Measurements from ENCODE around the gene PRKD2.

Gene PRKD2

DNA sequence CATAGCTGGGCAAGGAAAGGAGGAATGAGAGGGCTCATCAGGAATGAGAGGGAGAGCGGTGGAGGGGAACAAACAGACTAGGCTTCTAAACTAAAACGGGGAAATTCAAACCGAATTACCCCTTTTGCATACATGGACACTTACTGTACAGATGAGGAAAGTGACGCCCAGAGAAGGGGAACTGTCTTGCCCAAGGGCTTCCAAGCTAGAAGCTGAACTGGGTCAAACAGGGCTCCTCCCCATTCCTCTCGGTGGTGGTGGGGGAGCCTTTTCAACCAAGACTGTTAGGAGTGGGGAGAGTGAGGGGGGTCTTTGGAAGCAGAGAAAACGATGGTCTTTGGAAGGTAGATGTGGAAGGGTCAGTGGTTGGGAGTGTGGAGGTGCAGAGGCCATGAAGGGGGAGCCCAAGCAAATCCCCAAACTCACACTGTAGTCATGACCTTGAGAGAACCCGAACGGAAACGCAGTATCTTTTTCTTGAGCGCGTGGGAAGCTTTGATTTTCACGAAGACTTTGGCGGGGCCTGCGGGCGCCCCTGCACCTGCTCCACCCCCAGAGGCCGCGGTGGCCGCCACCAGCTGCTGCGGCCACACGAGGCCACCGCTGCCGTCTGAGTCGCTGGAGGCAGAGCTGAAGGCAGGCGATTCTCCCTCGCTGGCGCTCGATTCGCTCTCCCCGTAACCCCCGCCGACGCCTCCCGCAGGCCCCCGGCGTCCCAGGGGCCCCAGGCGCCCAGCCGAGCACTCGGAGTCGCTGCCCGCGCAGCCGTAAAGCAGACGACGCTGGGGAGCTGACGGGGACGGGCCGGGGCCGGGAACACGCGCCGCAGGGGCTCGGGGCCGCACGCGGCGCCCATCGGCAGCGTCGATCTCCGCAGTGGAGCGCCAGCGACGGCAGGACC, 68.6 kb downstream of the PRKD2 start:
- Histone ChIP-seq H3K36me3 (ENCODE audit: control insufficient read depth, insufficient read depth, low read length) (no peaks in the 10 kb centered on the region), H3K9me3 (ENCODE audit: control insufficient read depth, insufficient read depth, low read length) (no peaks in the 10 kb centered on the region), H3K4me3 (ENCODE audit: low read depth, low read length) (peak overlapping the region; percentile 18), H3K9ac (ENCODE audit: low read depth, low read length) (no peak overlapping the region), H3K4me1 (ENCODE audit: control insufficient read depth, insufficient read depth, low read length) (peaks cover 6% of the 10 kb centered on the region), H3K27me3 (ENCODE audit: control insufficient read depth, insufficient read depth, low read length) (peaks cover 39% of the 10 kb centered on the region)

DNA sequence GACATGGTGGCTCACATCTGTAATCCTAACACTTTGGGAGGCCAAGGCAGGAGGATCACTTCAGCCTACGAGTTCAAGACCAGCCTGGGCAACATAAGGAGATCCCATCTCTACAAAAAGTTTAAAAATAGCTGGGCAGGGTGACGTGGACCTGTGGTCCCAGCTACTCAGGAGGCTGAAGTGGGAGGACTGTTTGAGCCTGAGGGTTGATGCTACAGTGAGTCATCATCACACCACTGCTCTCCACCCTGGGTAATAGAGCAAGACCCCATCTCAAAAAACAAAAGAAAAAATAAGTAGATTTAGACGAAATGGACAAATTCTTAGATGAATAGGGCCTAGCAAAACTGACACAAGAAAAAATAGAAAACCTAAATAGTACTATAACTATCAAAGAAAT, 70.5 kb downstream of the PRKD2 start:
- no peaks in the 10 kb centered on the region for H3K36me3 ChIP-seq (ENCODE audit: control insufficient read depth, insufficient read depth, low read length)
- peaks cover 44% of the 10 kb centered on the region for H3K27me3 ChIP-seq (ENCODE audit: control insufficient read depth, insufficient read depth, low read length)
- H3K4me1 ChIP-seq (ENCODE audit: control insufficient read depth, insufficient read depth, low read length): peaks cover 6% of the 10 kb centered on the region
- no peak overlapping the region for H3K9ac ChIP-seq (ENCODE audit: low read depth, low read length)
- H3K9me3 ChIP-seq (ENCODE audit: control insufficient read depth, insufficient read depth, low read length): no peaks in the 10 kb centered on the region
- no peak overlapping the region for H3K4me3 ChIP-seq (ENCODE audit: low read depth, low read length)

DNA sequence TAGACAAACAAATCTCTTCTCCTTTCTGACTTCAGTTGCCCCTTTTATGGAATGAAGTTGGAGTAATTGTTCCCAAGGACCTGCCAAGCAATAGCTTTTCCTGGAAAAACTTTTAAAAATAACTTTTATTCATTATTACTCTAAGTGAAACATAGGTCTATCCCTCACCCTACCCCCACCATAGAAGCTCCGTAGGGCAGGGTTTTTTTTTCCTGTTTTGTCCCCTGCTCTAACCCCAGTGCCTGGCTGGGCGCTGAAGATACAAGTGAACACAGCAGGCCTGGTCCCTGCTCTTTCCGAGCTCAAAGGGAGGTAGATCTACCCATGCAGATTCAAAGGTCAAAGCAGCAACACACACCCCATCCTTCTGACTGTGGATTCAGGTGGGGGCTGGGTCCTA, 72.2 kb downstream of the PRKD2 start:
- Histone ChIP-seq H3K9ac (ENCODE audit: low read depth, low read length) (no peak overlapping the region), H3K9me3 (ENCODE audit: control insufficient read depth, insufficient read depth, low read length) (no peaks in the 10 kb centered on the region), H3K4me1 (ENCODE audit: control insufficient read depth, insufficient read depth, low read length) (peaks cover 8% of the 10 kb centered on the region), H3K36me3 (ENCODE audit: control insufficient read depth, insufficient read depth, low read length) (no peaks in the 10 kb centered on the region), H3K27me3 (ENCODE audit: control insufficient read depth, insufficient read depth, low read length) (peaks cover 50% of the 10 kb centered on the region), H3K4me3 (ENCODE audit: low read depth, low read length) (no peak overlapping the region)

DNA sequence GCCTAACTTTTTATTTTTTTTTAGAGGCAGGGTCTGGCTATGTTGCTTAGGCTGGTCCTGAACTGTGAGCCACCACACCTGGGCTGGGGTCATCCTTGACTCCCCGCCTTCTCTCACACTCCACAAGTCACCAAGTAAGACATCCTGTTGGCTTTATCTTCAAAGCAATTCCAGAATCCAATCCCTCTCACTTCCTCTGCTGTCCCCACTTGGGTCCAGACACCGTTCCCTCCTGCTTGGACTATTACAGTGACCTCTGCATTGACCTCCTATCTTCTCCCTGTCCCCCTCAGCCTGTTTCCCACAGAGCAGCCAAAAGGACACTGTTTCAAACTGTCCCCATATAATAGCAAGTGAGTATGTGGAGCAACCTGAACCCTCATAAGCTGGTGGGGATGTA, 76.3 kb downstream of the PRKD2 start:
- Histone ChIP-seq H3K27me3 (ENCODE audit: control insufficient read depth, insufficient read depth, low read length) (peaks cover 47% of the 10 kb centered on the region), H3K36me3 (ENCODE audit: control insufficient read depth, insufficient read depth, low read length) (no peaks in the 10 kb centered on the region), H3K9me3 (ENCODE audit: control insufficient read depth, insufficient read depth, low read length) (no peaks in the 10 kb centered on the region), H3K4me1 (ENCODE audit: control insufficient read depth, insufficient read depth, low read length) (peaks cover 10% of the 10 kb centered on the region), H3K4me3 (ENCODE audit: low read depth, low read length) (no peak overlapping the region), H3K9ac (ENCODE audit: low read depth, low read length) (no peak overlapping the region)

DNA sequence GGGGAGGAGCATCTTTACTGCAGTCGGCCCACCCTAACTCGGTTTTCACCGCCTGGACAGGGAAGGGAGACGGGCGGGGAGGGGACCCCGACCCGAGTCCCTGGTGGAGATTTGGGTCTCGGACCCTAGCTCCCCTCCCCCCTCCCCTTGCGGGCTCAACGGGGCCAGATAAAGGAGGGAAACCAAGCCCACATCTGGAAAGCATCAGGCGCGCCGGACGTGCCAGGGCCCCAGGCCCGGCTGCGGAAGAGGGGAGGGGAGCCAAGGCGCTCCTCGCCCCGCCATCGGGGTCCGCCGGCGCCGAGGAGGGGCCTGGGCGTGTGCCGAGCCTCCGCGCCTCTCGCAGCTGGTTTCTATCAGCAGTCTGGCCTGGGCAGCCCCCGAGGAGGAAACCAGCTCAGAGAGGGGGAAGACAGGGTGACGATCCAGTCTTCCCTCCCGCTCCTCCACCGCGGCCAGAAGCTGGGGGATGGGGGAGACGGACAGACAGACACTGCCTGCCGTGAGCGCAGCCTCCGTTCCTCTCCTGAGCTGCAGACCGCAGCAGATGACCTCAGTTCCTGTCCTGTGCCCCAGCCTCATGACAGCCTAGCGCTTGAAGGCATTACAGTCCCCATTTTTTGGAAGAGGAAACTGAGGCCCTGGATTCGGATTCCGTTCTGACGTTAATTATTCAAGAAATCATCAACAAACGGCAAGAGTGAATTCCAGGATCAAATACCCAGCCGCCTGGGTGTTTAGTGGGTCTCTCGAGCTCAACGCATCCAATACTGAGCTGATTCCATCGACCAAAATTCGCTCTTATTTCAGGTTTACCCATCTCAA, 77.3 kb downstream of the PRKD2 start:
- Histone ChIP-seq H3K4me3 (ENCODE audit: low read depth, low read length) (peak overlapping the region; percentile 92), H3K36me3 (ENCODE audit: control insufficient read depth, insufficient read depth, low read length) (no peaks in the 10 kb centered on the region), H3K9ac (ENCODE audit: low read depth, low read length) (no peak overlapping the region), H3K4me1 (ENCODE audit: control insufficient read depth, insufficient read depth, low read length) (peaks cover 8% of the 10 kb centered on the region), H3K9me3 (ENCODE audit: control insufficient read depth, insufficient read depth, low read length) (no peaks in the 10 kb centered on the region), H3K27me3 (ENCODE audit: control insufficient read depth, insufficient read depth, low read length) (peaks cover 51% of the 10 kb centered on the region)

DNA sequence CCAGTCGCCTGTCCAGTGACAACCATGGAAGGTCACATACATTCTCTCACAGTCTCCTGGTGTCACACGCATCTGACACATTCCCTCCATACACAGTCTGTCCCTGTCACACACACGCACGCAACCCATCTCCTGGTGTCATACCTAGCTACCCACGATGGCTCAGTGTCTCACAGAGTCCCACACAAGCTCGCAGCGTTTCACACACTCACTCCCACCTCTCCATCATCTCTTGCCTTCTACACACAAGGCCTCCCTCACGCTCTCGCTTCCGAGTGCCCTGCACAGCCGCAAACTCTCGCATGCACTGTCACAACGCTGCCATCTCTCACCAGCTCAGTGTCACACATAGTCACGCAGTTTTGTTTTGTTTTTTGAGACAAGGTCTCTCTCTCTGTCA, 79.7 kb downstream of the PRKD2 start:
- Histone ChIP-seq H3K4me1 (ENCODE audit: control insufficient read depth, insufficient read depth, low read length) (peaks cover 13% of the 10 kb centered on the region), H3K9me3 (ENCODE audit: control insufficient read depth, insufficient read depth, low read length) (no peaks in the 10 kb centered on the region), H3K36me3 (ENCODE audit: control insufficient read depth, insufficient read depth, low read length) (no peaks in the 10 kb centered on the region), H3K9ac (ENCODE audit: low read depth, low read length) (no peak overlapping the region), H3K27me3 (ENCODE audit: control insufficient read depth, insufficient read depth, low read length) (peaks cover 66% of the 10 kb centered on the region), H3K4me3 (ENCODE audit: low read depth, low read length) (no peak overlapping the region)

DNA sequence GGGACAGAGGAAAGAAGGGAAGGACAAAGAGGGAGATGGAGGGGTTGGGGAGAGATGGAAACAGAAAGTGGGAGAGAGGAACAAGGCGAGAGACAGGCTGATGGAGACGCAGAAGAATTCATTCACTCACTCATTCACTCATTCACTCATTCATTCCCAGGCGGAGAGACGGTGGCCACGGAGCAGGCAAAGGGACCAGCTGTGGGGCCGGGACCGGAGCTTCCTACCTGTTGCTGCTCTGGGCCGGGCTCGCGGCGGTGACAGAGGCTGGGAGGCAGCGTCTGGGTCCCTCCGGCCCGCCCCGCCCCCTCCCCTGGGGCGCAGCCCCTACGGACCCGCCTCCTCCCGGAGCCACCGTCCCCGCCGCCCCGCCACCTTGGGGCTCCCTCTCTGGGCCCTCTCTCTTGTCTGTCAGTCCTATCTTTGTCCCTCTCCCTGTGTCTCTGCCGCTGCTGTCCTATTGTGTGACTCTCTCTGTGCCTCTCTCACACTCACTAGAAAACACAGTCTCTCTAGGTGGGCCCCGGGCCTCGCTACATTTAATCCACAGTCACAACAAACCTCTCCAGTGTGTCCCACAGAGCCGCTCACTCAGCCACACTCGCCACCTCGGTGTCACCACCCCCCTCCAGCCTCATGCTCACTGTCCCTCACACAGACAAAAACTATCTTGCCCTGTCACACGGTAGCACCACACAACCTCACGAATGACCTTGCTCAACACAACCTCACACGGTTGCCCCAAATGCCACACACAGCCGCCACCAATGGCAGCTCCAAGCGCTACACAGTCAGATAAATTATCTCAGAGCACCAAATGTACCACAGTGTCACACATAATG, 80.8 kb downstream of the PRKD2 start, which contains the start of gene GNG8:
TSS of gene GNG8 (minus strand) at position 283 of the 842 bp plus-strand sequence. CDS start 1,520 bp downstream, outside the sequence.
- H3K4me1 ChIP-seq (ENCODE audit: control insufficient read depth, insufficient read depth, low read length): peaks cover 13% of the 10 kb centered on the region

DNA sequence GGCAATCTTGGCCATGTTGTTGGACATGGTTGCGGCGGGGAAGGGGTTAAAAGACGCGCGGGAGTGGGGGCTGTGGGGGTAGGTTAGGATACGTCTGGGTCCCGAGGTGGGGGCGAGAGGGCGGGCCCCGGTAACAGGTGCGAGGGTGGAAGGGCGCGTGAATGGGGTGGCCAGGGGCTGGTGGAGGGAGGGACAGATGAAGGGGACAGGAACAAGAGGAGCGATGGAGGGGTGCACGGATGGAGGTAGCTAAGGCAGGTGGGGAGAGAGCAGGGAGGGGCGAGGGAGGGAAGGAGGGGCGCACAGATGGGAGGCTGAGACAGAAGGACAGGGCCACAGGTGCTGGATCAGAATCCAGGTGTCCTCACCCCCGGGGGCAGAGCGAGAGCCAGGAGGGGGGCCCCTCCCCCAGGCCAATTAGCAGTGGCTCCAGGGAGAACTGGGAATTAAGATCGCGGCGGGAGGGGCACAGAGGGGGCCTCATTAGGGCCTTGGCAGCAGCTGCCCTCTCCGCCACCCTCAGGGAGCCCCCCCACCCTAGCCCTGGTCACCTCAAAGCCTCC, 82.2 kb downstream of the PRKD2 start:
- no peaks in the 10 kb centered on the region for H3K36me3 ChIP-seq (ENCODE audit: control insufficient read depth, insufficient read depth, low read length)
- peak overlapping the region; percentile 61 for H3K4me3 ChIP-seq (ENCODE audit: low read depth, low read length)
- H3K4me1 ChIP-seq (ENCODE audit: control insufficient read depth, insufficient read depth, low read length): peaks cover 17% of the 10 kb centered on the region
- H3K27me3 ChIP-seq (ENCODE audit: control insufficient read depth, insufficient read depth, low read length): peaks cover 51% of the 10 kb centered on the region
- no peaks in the 10 kb centered on the region for H3K9me3 ChIP-seq (ENCODE audit: control insufficient read depth, insufficient read depth, low read length)
- no peak overlapping the region for H3K9ac ChIP-seq (ENCODE audit: low read depth, low read length)

More for the DNA sequence above, 80.8 kb downstream of the PRKD2 start, which contains the start of gene GNG8:
- H3K27me3 ChIP-seq (ENCODE audit: control insufficient read depth, insufficient read depth, low read length): peaks cover 62% of the 10 kb centered on the region
- H3K9ac ChIP-seq (ENCODE audit: low read depth, low read length): no peak within 1 kb of the TSS
- H3K4me3 ChIP-seq (ENCODE audit: low read depth, low read length): peak within 1 kb of the TSS; percentile 75
- no peaks in the 10 kb centered on the region for H3K9me3 ChIP-seq (ENCODE audit: control insufficient read depth, insufficient read depth, low read length)
- H3K36me3 ChIP-seq (ENCODE audit: control insufficient read depth, insufficient read depth, low read length): no peaks in the 10 kb centered on the region

DNA sequence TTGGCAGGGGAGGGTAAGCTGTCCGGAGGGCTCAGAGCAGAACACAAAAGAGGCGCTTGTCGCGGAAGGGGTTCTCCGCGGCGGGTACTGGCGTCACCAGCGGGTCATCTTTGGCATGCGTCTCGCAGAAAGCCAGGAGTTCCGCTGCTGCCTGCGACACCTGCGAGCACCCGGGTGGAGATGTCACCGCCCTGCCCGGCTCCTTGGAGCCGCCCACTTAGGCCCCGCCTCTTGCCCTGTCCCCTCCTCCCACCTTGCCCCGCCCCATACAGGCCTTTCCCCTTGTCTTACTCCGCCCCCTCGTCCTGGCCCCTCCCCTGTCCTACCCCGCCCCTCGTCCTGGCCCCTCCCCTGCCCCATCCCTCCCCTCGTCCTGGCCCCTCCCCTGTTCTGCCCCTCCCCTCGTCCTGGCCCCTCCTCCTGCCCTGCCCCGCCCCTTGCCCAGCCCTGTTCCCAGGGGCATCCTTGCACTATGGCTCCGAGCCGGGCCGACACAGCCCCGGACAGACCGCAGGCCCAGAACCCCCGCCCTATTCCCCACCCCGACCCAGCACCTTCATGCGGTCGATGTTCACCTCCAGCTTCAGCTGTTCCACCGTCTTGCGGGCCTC, 82.8 kb downstream of the PRKD2 start:
- H3K27me3 ChIP-seq (ENCODE audit: control insufficient read depth, insufficient read depth, low read length): peaks cover 51% of the 10 kb centered on the region
- peaks cover 17% of the 10 kb centered on the region for H3K4me1 ChIP-seq (ENCODE audit: control insufficient read depth, insufficient read depth, low read length)
- H3K9ac ChIP-seq (ENCODE audit: low read depth, low read length): no peak overlapping the region
- H3K36me3 ChIP-seq (ENCODE audit: control insufficient read depth, insufficient read depth, low read length): no peaks in the 10 kb centered on the region
- H3K9me3 ChIP-seq (ENCODE audit: control insufficient read depth, insufficient read depth, low read length): no peaks in the 10 kb centered on the region
- peak overlapping the region; percentile 61 for H3K4me3 ChIP-seq (ENCODE audit: low read depth, low read length)

DNA sequence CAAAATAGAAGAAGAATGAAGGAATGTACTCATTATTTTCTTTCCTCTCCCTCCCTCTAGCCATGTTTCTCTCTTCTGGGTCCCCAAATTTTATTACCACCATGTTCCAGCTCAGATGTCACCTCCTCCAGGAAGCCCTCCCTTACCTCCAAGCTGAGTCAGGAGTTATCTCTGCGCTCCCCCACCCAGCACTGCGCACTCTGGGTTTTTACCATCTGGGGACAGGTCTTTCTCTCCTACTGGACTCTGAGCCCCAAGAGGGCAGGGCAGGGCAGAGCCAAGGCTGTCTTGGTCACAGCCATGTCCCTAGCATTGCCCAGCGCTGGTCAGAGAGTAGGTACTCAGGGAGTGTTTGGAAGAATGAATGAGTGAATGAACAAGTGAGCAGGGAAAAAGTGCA, 83.8 kb downstream of the PRKD2 start:
- peaks cover 15% of the 10 kb centered on the region for H3K4me1 ChIP-seq (ENCODE audit: control insufficient read depth, insufficient read depth, low read length)
- H3K9me3 ChIP-seq (ENCODE audit: control insufficient read depth, insufficient read depth, low read length): no peaks in the 10 kb centered on the region
- peaks cover 48% of the 10 kb centered on the region for H3K27me3 ChIP-seq (ENCODE audit: control insufficient read depth, insufficient read depth, low read length)
- no peak overlapping the region for H3K9ac ChIP-seq (ENCODE audit: low read depth, low read length)
- H3K4me3 ChIP-seq (ENCODE audit: low read depth, low read length): no peak overlapping the region
- no peaks in the 10 kb centered on the region for H3K36me3 ChIP-seq (ENCODE audit: control insufficient read depth, insufficient read depth, low read length)

Data from iPS-15b (cell line).